GF-D8 (cell line): ENCODE data around the gene RIOK1.

Source experiments
- DNase-seq: peaks from one replicate; lab custom pipeline; 2025; lab: John Stamatoyannopoulos, UW

Gene RIOK1

GRCh38 chr6:7409740-7410139 is 20.1 kb downstream of the RIOK1 start:
- DNase-seq: no peak

DNA sequence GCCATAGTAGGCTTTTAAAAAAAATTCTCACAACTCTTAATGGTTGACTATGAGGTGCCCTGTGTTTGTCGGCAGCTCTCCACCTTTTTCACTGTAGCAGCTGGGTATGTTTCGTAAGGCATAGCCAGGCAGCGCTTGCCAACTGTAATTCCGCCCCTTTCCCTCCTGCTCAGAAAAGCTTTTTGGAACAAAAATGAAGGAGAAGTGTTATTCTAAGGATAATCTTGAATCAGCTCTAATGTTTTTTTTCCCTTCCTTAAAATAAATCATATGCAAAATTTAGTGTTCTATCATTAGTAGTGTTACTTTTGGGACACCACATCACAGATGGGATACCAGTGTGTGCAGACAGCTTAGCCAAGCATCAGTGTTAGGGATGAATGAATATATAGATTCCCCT is 21.2 kb downstream of the RIOK1 start:
- no peak for DNase-seq

GRCh38 chr6:7411328-7411727 is 21.7 kb downstream of the RIOK1 start:
- DNase-seq: no peak

- DNase-seq: no peak
These were observed 23.7 kb downstream of the RIOK1 start for GRCh38 chr6:7413151-7413823.

DNA sequence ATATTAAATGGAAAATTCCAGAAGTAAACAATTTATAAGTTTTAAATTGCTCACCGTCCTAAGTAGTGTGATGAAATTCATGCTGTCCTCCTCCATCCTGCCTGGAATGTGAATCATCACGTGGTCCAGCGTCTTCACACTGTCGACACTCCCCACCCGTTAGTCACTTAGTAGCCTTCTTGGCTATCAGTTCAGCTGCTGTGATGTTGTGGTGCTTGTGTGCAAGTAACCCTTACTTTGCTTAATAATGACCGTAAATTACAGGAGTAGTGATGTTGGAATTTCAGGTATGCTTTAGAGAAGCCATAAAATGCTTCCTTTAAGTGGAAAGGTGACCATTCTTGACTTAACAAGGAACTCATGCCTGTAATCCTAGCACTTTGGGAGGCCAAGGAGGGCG is 25.2 kb downstream of the RIOK1 start:
- no peak for DNase-seq

DNA sequence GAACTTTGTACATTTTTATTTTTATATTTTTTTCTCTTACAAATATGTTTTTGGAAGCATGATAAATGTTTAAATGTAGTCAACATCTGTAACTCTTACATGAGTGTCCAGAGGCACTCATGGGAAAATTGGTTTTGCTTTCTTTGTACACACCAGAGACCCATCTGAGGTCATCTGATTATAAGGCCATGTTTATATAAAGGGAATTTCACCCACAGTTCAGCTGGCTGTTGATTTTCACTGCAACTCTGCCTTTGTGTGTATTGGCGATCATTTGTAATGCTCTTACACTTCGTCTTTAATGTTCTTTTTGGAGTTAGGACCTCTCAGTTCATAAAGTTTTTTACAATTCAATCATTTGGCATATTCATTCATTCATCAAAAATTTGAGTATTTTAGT is 28.1 kb downstream of the RIOK1 start:
- no peak for DNase-seq

GRCh38 chr6:7418238-7418905 is 28.8 kb downstream of the RIOK1 start:
- no peak for DNase-seq

- DNase-seq: no peak
These were observed 29.5 kb downstream of the RIOK1 start for GRCh38 chr6:7419065-7419464.

GRCh38 chr6:7421066-7421465 is 31.5 kb downstream of the RIOK1 start:
- DNase-seq: no peak

GRCh38 chr6:7424058-7424457 is 34.5 kb downstream of the RIOK1 start:
- no peak for DNase-seq

- no peak for DNase-seq
These were observed 35.6 kb downstream of the RIOK1 start for GRCh38 chr6:7424967-7425807.

DNA sequence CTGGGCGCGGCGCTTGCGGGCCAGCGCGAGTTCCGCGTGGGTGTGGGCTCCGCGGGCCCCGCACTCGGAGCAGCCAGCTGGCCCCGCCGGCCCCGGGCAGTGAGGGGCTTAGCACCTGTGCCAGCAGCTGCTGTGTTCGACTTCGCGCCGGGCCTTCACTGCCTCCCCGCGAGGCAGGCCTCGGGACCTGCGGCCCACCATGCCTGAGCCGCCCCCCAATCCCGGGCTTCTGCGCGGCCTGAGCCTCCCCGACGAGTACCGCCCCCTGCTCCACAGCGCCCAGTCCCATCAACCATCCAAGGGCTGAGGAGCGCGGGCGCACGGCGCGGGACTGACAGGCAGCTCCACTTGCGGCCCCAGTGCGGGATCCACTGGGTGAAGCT is 36.2 kb downstream of the RIOK1 start:
- no peak for DNase-seq

DNA sequence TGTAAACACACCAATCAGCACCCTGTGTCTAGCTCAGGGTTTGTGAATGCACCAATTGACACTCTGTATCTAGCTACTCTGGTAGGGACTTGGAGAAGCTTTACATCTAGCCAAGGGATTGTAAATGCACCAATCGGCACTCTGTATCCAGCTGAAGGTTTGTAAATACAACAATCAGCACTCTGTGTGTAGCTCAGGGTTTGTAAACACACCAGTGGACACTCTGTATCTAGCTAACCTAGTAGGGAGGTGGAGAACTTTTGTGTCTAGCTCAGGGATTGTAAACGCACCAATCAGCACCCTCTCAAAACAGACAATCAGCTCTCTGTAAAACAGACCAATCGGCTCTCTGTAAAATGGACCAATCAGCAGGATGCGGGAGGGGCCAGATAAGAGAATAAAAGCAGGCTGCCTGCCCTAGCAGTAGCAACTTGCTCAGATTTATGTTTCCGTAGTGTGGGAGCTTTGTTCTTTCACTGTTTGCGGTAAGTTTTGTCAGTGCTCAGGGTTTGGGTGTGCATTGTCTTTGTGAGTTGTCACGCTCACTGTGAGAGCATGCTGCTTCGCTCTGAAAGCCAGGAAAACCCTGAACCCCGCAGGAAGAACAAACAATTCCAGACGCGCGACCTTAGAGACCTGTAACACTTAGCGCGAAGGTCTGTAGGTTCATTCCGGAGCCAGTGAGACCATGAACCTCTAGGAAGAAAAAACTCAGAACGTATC is 37.0 kb downstream of the RIOK1 start:
- DNase-seq: no peak

- no peak for DNase-seq
These were observed 41.7 kb downstream of the RIOK1 start for GRCh38 chr6:7431313-7431673.

DNA sequence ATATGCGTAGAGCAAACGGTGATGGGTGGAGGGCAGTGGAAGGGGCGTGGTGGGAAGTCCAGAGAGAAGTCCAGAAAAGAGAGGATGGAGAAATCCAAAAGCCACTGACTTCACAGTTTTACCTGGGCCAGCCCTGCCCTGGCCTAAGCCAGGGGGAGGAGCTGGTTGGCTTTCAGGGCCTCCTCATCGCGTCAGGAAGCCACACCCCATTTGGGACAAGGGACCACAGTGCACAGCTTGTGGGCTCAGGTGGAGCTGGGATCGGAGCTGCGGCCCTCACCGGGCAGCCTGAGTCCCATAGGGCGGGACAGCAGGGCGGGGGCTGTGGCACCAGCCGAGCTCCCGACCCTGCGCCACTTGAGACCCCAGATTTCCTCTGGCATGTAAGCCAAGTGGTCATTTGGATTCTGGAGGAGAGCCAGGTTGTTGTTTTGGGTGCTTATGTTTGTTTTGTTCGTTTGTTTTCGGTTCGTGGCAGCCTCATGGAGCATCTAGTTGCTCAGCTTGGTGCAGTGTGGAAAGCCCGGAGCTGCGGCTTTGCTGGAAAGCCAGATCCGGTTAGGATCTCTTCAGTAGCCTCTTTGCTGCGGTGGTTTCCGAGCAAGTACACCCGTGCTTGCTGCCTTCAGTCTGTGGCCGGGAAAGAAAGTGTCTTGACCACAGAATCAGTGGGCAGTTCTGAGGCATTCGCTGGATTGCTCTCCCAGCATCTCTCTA is 42.2 kb downstream of the RIOK1 start:
- DNase-seq: no peak

GRCh38 chr6:7432391-7433120 is 42.9 kb downstream of the RIOK1 start:
- DNase-seq: no peak

DNA sequence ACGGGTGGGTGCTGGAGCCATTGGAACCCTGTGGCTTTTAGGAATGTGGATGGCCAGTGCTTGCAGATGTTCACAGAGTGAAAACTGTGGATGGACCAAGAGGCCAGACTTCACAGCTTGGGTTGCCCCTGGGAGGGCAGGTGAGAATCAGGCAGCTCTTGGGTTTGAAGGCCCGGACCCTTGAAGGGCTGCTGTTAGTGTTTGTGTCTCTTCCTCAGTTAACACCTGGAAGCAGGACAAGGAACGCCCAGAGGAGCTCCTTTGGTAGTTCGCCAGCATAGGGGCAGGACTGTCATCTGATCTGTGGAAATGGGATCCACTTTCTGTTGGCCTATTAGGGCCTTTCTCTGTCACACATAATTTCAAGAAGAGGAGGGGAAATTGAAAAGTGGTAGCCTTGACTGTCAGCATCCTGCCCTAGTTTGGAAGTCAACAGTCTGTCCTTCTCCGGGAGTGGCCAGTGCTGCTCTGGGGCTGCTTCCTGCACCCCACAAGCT is 43.6 kb downstream of the RIOK1 start:
- no peak for DNase-seq

DNA sequence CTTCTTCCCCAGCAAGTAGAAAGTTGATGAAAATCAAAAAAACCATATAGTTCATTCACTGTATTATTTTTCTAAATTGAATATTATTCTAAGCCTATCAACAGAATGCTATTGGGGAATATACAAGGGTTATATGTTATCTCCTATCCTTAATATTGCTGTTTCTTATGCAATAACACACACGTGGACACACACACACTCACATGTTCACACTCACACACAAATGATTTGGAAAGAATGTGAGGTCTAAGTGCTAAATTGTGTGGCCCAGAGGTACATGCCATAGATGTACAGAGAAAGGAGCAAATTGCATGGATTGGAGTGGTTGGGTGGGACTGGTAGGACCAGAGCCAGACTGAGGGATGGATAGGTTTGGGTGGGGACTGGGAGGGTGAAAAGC is 45.1 kb downstream of the RIOK1 start:
- DNase-seq: no peak

DNA sequence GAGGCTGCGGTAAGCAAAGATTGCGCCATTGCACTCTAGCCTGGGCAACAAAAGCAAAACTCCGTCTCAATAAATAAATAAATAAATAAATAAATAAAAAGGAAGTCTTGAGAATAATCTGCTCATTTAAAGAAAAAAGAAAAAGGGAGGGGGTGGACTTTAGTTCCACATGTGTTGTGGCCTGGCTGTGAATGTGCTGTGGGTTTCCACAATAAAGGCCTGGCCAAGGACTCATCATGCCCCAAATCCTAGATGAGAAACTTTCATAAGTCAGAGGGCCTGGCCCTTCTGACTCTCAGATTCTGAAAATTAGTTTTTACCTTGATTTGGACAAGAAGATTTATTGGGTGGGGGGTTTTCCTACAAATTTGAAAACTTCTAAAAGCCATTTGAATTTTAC is 48.4 kb downstream of the RIOK1 start:
- DNase-seq: no peak

- no peak for DNase-seq
These were observed 49.6 kb downstream of the RIOK1 start for GRCh38 chr6:7439228-7439627.

- DNase-seq: no peak
These were observed 50.9 kb downstream of the RIOK1 start for GRCh38 chr6:7440476-7440875.
